Astrocyte of the cerebellum (primary cell): ENCODE results near the gene SHTN1.

ENCODE experiments used
- DNase-seq: peaks from one replicate; pipeline ENCODE4 v3.0.0-alpha.2; 2011; ENCODE audit warnings: low read depth
- H3K4me3 ChIP-seq: 2 replicates; pipeline ENCODE4 v1.5.1; 2011; ENCODE audit warnings: mild to moderate bottlenecking, low read depth, low read length, moderate library complexity
- CTCF ChIP-seq: IDR thresholded peaks from 2 replicates; pipeline ENCODE4 v1.5.1; 2012; ENCODE audit warnings: low read length, low read depth, moderate library complexity, mild to moderate bottlenecking; ENCODE audit errors: missing control alignments
- in situ Hi-C: cut with HindIII; loops from 2 replicates; pipeline ENCODE4 v1.10.0; 2017; ENCODE audit warnings: low sequenced_read_pairs

The SHTN1 gene

GRCh38 chr10:116961406-116962251 lies 43.4 kb downstream of the SHTN1 start:
- in situ Hi-C loops, result no loop called here
- TF ChIP-seq CTCF, result no peak
- DNase-seq, result no peak
- H3K4me3 ChIP-seq, result no peak overlapping the region

GRCh38 chr10:116960066-116960776 lies 44.8 kb downstream of the SHTN1 start:
- no peak for TF ChIP-seq CTCF
- DNase-seq, result no peak
- no peak overlapping the region for H3K4me3 ChIP-seq
- in situ Hi-C loops, result no loop called here

GRCh38 chr10:116952729-116953128 lies 52.3 kb downstream of the SHTN1 start:
- no peak for DNase-seq
- in situ Hi-C loops, result no loop called here
- no peak for TF ChIP-seq CTCF
- no peak overlapping the region for H3K4me3 ChIP-seq

GRCh38 chr10:116948530-116948870 lies 56.5 kb downstream of the SHTN1 start:
- no peak for DNase-seq
- TF ChIP-seq CTCF, result no peak
- in situ Hi-C loops, result no loop called here
- no peak overlapping the region for H3K4me3 ChIP-seq

GRCh38 chr10:116947841-116948529 lies 57.0 kb downstream of the SHTN1 start:
- in situ Hi-C loops, result no loop called here
- H3K4me3 ChIP-seq, result no peak overlapping the region
- no peak for TF ChIP-seq CTCF
- DNase-seq, result no peak

- in situ Hi-C loops, result no loop called here
- no peak overlapping the region for H3K4me3 ChIP-seq
- TF ChIP-seq CTCF, result no peak
- DNase-seq, result no peak
Measured at GRCh38 chr10:116944911-116945310, 60.1 kb downstream of the SHTN1 start.
